MM.1S (cell line): ENCODE measurements around the gene ZNF273.

ENCODE experiments used
- EZH2 ChIP-seq: fragments of 300-600 bp; sonication (generic); optimal IDR thresholded peaks from 2 replicates; pipeline ENCODE3; 2017; ENCODE audit warnings: low read depth, mild to moderate bottlenecking, antibody characterized with exemption, low read length, mixed read lengths
- TF ChIP-seq, protein P1 (sequence below): fragments of 300-600 bp; sonication (generic); IDR thresholded peaks from 2 replicates; pipeline ENCODE4 v1.5.1; 2016; ENCODE audit warnings: antibody characterized with exemption, low read length, mixed read lengths

GRCh38 chr7:64871761-64872160 is 31.3 kb upstream of the ZNF273 start:
- TF ChIP-seq, protein P1, sequence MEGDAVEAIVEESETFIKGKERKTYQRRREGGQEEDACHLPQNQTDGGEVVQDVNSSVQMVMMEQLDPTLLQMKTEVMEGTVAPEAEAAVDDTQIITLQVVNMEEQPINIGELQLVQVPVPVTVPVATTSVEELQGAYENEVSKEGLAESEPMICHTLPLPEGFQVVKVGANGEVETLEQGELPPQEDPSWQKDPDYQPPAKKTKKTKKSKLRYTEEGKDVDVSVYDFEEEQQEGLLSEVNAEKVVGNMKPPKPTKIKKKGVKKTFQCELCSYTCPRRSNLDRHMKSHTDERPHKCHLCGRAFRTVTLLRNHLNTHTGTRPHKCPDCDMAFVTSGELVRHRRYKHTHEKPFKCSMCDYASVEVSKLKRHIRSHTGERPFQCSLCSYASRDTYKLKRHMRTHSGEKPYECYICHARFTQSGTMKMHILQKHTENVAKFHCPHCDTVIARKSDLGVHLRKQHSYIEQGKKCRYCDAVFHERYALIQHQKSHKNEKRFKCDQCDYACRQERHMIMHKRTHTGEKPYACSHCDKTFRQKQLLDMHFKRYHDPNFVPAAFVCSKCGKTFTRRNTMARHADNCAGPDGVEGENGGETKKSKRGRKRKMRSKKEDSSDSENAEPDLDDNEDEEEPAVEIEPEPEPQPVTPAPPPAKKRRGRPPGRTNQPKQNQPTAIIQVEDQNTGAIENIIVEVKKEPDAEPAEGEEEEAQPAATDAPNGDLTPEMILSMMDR: no peak
- no peak for TF ChIP-seq EZH2
